ENCODE results near the gene KRTAP3-2.

- TF ChIP-seq CTCF (IDR thresholded peaks at IDR 0.05) (no peak), EZH2 (IDR thresholded peaks at IDR 0.05; ENCODE audit: borderline replicate concordance, insufficient read depth, low read depth, low read length, poor library complexity, severe bottlenecking) (no peak)
Measured at GRCh38 chr17:40980596-40980995, 19.1 kb downstream of the KRTAP3-2 start.

Measured in B cell (primary cell).